Right atrium auricular region (tissue), 2 donors: ENCODE measurements around the gene AREL1. TPM values are rescaled to one million over a fixed set of nuclear protein-coding genes. Genes with fewer than 3 reads are reported as not detected.

ENCODE experiments used
- DNase-seq: peaks from one replicate; pipeline ENCODE4 v3.0.0-alpha.2; 2019; ENCODE audit warnings: low spot score
- H3K27ac ChIP-seq, 2 donors: fragments of 200-600 bp; sonication (generic); 1 replicate in 1 of 2; 2 replicates in 1 of 2; pipeline ENCODE4 v1.5.1; 2016 to 2019
- H3K27me3 ChIP-seq, 2 donors: fragments of 200-600 bp; sonication (generic); one replicate each; pipeline versions ENCODE4 v1.5.1 to v1.6.0; 2017 to 2019
- H3K36me3 ChIP-seq: fragments of 200-600 bp; sonication (generic); one replicate; pipeline ENCODE4 v1.5.1; 2016
- H3K4me1 ChIP-seq, 2 donors: fragments of 200-600 bp; sonication (generic); one replicate each; pipeline versions ENCODE4 v1.5.1 to v1.6.0; 2017 to 2019
- H3K4me3 ChIP-seq, 2 donors: fragments of 200-600 bp; sonication (generic); 1 replicate in 1 of 2; 2 replicates in 1 of 2; pipeline ENCODE4 v1.5.1; 2017 to 2019; ENCODE audit warnings: mild to moderate bottlenecking in 1 of 2, moderate library complexity in 1 of 2
- H3K9me3 ChIP-seq, 2 donors: fragments of 200-600 bp; sonication (generic); one replicate each; pipeline ENCODE4 v1.5.1; 2019
- total RNA-seq, 2 donors: library from RNA; depleted of rRNA; stranded (reverse); fragments of >200 nt; gene quantifications; one replicate each; pipeline ENCODE4 v1.1.0, GENCODE V29; 2016
- TF ChIP-seq, protein P1 (sequence below), 2 donors: fragments of 200-600 bp; sonication (generic); IDR thresholded peaks; one replicate each; pipeline ENCODE4 v1.5.1; 2019; ENCODE audit warnings: antibody characterized with exemption in 2 of 2

AREL1 gene
- total RNA-seq, 2 donors from 2014 or later: 15.6 to 16.3 TPM

- Histone ChIP-seq H3K27ac (peak overlapping the region in 1 of 2 donors; percentile 80), H3K4me3 (no peak overlapping the region), H3K27me3 (no peaks in the 10 kb centered on the region), H3K4me1 (peaks cover 0 to 51% of the 10 kb centered on the region in 2 donors), H3K36me3 (no peaks in the 10 kb centered on the region), H3K9me3 (no peaks in the 10 kb centered on the region)
- TF ChIP-seq, protein P1, sequence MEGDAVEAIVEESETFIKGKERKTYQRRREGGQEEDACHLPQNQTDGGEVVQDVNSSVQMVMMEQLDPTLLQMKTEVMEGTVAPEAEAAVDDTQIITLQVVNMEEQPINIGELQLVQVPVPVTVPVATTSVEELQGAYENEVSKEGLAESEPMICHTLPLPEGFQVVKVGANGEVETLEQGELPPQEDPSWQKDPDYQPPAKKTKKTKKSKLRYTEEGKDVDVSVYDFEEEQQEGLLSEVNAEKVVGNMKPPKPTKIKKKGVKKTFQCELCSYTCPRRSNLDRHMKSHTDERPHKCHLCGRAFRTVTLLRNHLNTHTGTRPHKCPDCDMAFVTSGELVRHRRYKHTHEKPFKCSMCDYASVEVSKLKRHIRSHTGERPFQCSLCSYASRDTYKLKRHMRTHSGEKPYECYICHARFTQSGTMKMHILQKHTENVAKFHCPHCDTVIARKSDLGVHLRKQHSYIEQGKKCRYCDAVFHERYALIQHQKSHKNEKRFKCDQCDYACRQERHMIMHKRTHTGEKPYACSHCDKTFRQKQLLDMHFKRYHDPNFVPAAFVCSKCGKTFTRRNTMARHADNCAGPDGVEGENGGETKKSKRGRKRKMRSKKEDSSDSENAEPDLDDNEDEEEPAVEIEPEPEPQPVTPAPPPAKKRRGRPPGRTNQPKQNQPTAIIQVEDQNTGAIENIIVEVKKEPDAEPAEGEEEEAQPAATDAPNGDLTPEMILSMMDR (IDR thresholded peaks at IDR 0.05): no peak
- no peak for DNase-seq
These were observed 98.1 kb downstream of the AREL1 start for GRCh38 chr14:74614508-74615495.

DNA sequence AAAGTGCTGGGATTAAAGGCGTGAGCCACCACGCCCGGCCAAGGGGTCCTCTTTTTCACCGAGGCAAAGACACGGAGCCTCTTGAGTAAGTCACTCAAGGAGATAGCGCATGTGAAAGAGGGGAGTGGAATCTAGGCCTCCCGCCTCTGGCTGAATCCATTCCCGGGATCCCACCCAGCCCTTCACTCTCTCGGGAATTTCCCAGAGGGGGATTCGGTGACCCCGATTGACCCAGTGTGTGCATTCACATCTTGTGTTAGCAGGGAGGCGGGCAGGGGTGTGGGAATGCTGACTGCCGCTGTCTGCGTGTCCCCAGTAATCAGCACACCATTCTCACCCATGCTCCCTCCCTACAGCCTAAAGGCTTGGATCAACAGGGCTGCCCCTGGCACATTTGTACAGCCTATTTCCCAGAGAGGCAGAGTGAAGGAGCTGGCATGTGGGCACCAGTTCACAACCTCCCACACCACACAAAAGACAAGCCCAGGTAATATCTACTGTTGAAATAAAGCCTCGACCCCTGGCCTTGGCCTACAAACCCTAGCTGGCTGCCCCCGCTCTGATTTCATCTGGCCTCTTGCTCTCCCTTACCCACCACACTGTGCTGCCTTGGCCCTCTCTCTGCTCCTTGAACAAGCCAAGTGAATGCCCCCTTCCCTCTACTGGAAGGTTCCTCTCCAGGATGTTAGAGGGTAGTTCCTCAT, 99.5 kb downstream of the AREL1 start:
- H3K27ac ChIP-seq: peak overlapping the region; percentile 32 to 39
- no peak for DNase-seq

DNA sequence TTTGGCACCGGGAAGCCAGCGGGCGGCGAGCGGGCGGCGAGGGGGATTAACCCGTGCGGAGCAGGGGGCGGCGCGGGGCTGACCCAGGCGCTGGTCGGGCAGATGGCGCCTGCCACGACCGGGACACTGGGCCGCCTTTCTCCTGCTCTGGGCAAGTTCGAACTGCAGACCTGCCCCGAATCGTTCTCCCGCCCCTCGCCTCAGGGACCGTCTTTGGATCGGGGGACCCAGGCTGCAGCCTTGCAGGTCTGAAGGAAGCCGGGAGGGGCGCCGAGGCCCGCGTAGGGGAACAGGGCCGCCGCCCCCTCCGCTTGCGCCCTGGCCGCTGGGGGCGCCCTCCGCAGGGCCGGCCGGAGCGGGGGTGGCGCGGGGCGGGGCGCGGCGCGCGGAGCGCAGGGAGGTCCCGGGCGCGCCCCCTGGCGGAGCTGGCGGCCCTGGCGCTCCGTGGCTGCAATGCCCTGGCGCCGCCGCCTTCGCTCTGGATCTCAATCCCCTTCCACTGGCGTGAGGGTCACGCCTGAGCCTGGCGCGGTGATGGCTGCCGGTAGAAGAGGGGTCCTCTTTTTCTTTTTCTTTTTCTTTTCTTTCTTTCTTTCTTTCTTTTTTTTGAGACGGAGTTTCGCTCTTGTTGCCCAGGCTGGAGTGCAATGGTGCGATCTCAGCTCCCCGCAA, 100.4 kb downstream of the AREL1 start:
- H3K9me3 ChIP-seq: no peaks in the 10 kb centered on the region
- H3K4me3 ChIP-seq: peak overlapping the region; percentile 46 to 73
- H3K4me1 ChIP-seq: peaks cover 0 to 28% of the 10 kb centered on the region in 2 donors
- TF ChIP-seq, protein P1 (IDR thresholded peaks at IDR 0.05): peak; percentile 70 to 74
- no peaks in the 10 kb centered on the region for H3K27me3 ChIP-seq
- DNase-seq: no peak
- H3K27ac ChIP-seq: peak overlapping the region; percentile 64 to 67
- H3K36me3 ChIP-seq: no peaks in the 10 kb centered on the region

More for the DNA sequence above, 99.5 kb downstream of the AREL1 start:
- Histone ChIP-seq H3K36me3 (no peaks in the 10 kb centered on the region), H3K9me3 (no peaks in the 10 kb centered on the region), H3K4me3 (no peak overlapping the region), H3K4me1 (peaks cover 0 to 37% of the 10 kb centered on the region in 2 donors), H3K27me3 (no peaks in the 10 kb centered on the region)
- TF ChIP-seq, protein P1 (IDR thresholded peaks at IDR 0.05): no peak

DNA sequence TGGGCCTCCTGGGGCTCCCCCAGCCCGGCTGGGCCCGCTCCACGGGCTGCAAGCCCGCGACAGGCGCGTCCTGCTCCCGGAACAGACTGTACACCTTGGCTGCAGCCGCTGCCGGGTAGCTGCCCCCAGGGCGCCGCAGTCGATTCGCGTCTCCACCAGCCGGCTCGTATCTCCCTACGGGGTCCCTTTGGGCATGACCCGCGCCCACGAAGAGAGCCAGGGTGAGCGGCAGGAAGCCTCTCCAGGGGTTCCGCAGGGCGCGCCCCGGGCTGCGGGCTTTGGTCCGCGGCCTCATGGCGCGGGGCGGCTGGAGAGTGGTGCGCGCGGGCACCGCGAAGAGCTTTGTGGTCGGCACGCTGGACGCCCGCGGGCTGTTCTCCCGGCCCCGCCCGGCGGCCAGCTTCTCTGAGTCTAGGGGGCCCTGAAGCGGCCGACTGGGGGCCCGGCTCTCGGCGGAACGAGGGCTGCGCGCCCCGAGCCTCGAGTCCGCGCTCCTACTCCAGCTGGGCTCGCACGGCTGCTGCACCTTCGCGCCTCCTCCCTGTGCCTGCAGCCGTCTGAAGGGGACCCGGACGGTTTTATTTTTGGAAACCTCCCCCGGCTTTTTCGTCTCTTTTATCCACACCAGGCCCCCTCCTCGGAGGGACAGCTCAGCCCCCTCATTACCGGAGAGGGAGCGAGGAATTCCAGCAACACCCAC, 101.1 kb downstream of the AREL1 start, which contains the start of gene LTBP2:
LTBP2 (minus strand) TSS at position 588 of the 700 bp plus-strand sequence; CDS start at position 295, 293 bp downstream.
- Histone ChIP-seq H3K4me1 (peaks cover 0 to 23% of the 10 kb centered on the region in 2 donors), H3K27ac (peak within 1 kb of the TSS; percentile 64 to 67), H3K9me3 (no peaks in the 10 kb centered on the region), H3K36me3 (no peaks in the 10 kb centered on the region), H3K4me3 (peak within 1 kb of the TSS; percentile 46 to 73), H3K27me3 (no peaks in the 10 kb centered on the region)
- DNase-seq: no peak
- TF ChIP-seq, protein P1 (IDR thresholded peaks at IDR 0.05): no peak

Other genes starting within 250 kb of the AREL1 start
- 100 to 1,000 TPM; 194 to 242 TPM for gene NPC2, start 219.8 kb downstream of the AREL1 start, total RNA-seq
- gene ISCA2, start 219.3 kb downstream of the AREL1 start, total RNA-seq: 10 to 100 TPM; 20.4 to 22.3 TPM
- 100 to 1,000 TPM in 1 of 2 donors, 10 to 100 TPM in 1; 32.1 to 102 TPM for gene LTBP2, start 100.8 kb downstream of the AREL1 start, total RNA-seq
- gene FCF1, start 64 bp upstream of the AREL1 start, total RNA-seq: 10 to 100 TPM; 12.6 to 20.0 TPM
- 10 to 100 TPM; 23.6 to 25.3 TPM for gene YLPM1, start 50.2 kb upstream of the AREL1 start, total RNA-seq
- not detected for gene PROX2, start 163.1 kb upstream of the AREL1 start, total RNA-seq
- 100 to 1,000 TPM in 1 of 2 donors, 10 to 100 TPM in 1; 71.1 to 105 TPM for gene DLST, start 168.8 kb upstream of the AREL1 start, total RNA-seq
- gene RPS6KL1, start 210.2 kb upstream of the AREL1 start, total RNA-seq: 10 to 100 TPM in 1 of 2 donors, 1 to 10 TPM in 1; 7.6 to 10.3 TPM
- 1 to 10 TPM; 3.3 to 7.0 TPM for gene PGF, start 242.5 kb upstream of the AREL1 start, total RNA-seq